Glutamatergic neuron (in vitro differentiated cells): ENCODE data around the gene HPCA. TPM values are rescaled to one million over a fixed set of nuclear protein-coding genes. Genes with fewer than 3 reads are reported as not detected.

Experiments
- DNase-seq: peaks from one replicate; pipeline ENCODE4 v3.0.0; 2022
- H3K27ac Mint-ChIP-seq: one replicate; pipeline ENCODE4 v1.8.0; 2020; ENCODE audit warnings: mild to moderate bottlenecking, mixed read lengths, inconsistent platforms; ENCODE audit not compliant: unreplicated experiment
- H3K27me3 Mint-ChIP-seq: one replicate; pipeline ENCODE4 v1.8.0; 2020; ENCODE audit warnings: mild to moderate bottlenecking, moderate library complexity, mixed read lengths, inconsistent platforms; ENCODE audit not compliant: unreplicated experiment
- H3K36me3 Mint-ChIP-seq: one replicate; pipeline ENCODE4 v1.8.0; 2020; ENCODE audit warnings: mild to moderate bottlenecking, mixed read lengths, inconsistent platforms; ENCODE audit not compliant: unreplicated experiment
- H3K4me1 Mint-ChIP-seq: one replicate; pipeline ENCODE4 v1.8.0; 2020; ENCODE audit warnings: mild to moderate bottlenecking, low read depth, mixed read lengths, inconsistent platforms; ENCODE audit not compliant: unreplicated experiment
- H3K4me3 Mint-ChIP-seq: one replicate; pipeline ENCODE4 v1.8.0; 2020; ENCODE audit warnings: mild to moderate bottlenecking, mixed read lengths, inconsistent platforms; ENCODE audit not compliant: unreplicated experiment
- H3K9me3 Mint-ChIP-seq: one replicate; pipeline ENCODE4 v1.8.0; 2020; ENCODE audit warnings: mild to moderate bottlenecking, moderate library complexity, mixed read lengths, inconsistent platforms; ENCODE audit not compliant: unreplicated experiment
- CTCF ChIP-seq: fragments of 200-600 bp; sonication (generic); IDR thresholded peaks from one replicate; pipeline ENCODE4 v1.5.0; 2021; ENCODE audit not compliant: partially characterized antibody, unreplicated experiment
- total RNA-seq: library from RNA; stranded (reverse); fragmentation: NEBNext Ultra II Directional; extraction: Animal tissue kit (Norgen Biotek cat#: 25700); gene quantifications from one replicate; pipeline ENCODE4 v1.2.1, GENCODE V29; 2021; ENCODE audit not compliant: unreplicated experiment

Gene HPCA
- total RNA-seq, 1 donor from 2014 or later = 156 TPM

- H3K27ac Mint-ChIP-seq = peak overlapping the region; percentile 25
- no peak overlapping the region for H3K4me3 Mint-ChIP-seq
- peaks cover 13% of the 10 kb centered on the region for H3K36me3 Mint-ChIP-seq
- DNase-seq = no peak
- peaks cover 6% of the 10 kb centered on the region for H3K27me3 Mint-ChIP-seq
- no peak for TF ChIP-seq CTCF
- peaks cover 11% of the 10 kb centered on the region for H3K4me1 Mint-ChIP-seq
- peaks cover 2% of the 10 kb centered on the region for H3K9me3 Mint-ChIP-seq
Measured at GRCh38 chr1:32858791-32859190, 27.5 kb upstream of the HPCA start.

GRCh38 chr1:32859915-32860314, 26.4 kb upstream of the HPCA start:
- Mint-ChIP-seq H3K4me3 (no peak overlapping the region), H3K27ac (no peak overlapping the region), H3K27me3 (peaks cover 6% of the 10 kb centered on the region), H3K9me3 (peaks cover 2% of the 10 kb centered on the region), H3K4me1 (peaks cover 11% of the 10 kb centered on the region), H3K36me3 (peaks cover 13% of the 10 kb centered on the region)
- TF ChIP-seq CTCF = no peak
- no peak for DNase-seq

- Mint-ChIP-seq H3K4me1 (peaks cover 11% of the 10 kb centered on the region), H3K9me3 (peaks cover 2% of the 10 kb centered on the region), H3K36me3 (peaks cover 13% of the 10 kb centered on the region), H3K27me3 (peaks cover 6% of the 10 kb centered on the region), H3K27ac (peak overlapping the region; percentile 5), H3K4me3 (no peak overlapping the region)
- TF ChIP-seq CTCF = no peak
- DNase-seq = no peak
Measured at GRCh38 chr1:32860566-32860965, 25.7 kb upstream of the HPCA start.

GRCh38 chr1:32861904-32862695, 24.2 kb upstream of the HPCA start:
- Mint-ChIP-seq H3K9me3 (peaks cover 6% of the 10 kb centered on the region), H3K4me3 (peak overlapping the region; percentile 25), H3K27ac (peak overlapping the region; percentile 75), H3K4me1 (peaks cover 14% of the 10 kb centered on the region), H3K36me3 (peaks cover 19% of the 10 kb centered on the region), H3K27me3 (peaks cover 6% of the 10 kb centered on the region)
- TF ChIP-seq CTCF = no peak
- DNase-seq = no peak

GRCh38 chr1:32863218-32863880, 22.9 kb upstream of the HPCA start:
- Mint-ChIP-seq H3K36me3 (peaks cover 21% of the 10 kb centered on the region), H3K9me3 (peaks cover 7% of the 10 kb centered on the region), H3K4me1 (peaks cover 16% of the 10 kb centered on the region), H3K4me3 (no peak overlapping the region), H3K27ac (no peak overlapping the region), H3K27me3 (peaks cover 6% of the 10 kb centered on the region)
- no peak for DNase-seq
- TF ChIP-seq CTCF = no peak
